OCI-LY1 (cell line): ENCODE results near the gene SLC6A3.

Experiments used
- H2AFZ ChIP-seq: fragments of 200-600 bp; sonication (generic), shearing (Covaris generic); 2 replicates; pipeline ENCODE4 v1.6.0; 2014; ENCODE audit warnings: antibody characterized with exemption, mild to moderate bottlenecking, low read length
- H3F3A ChIP-seq: fragments of 200-600 bp; sonication (generic), shearing (Covaris generic); 2 replicates; pipeline ENCODE4 v1.6.0; 2014; ENCODE audit warnings: mild to moderate bottlenecking, antibody characterized with exemption, low read length, moderate library complexity; ENCODE audit not compliant: insufficient read depth
- H3K27ac ChIP-seq: fragments of 200-600 bp; sonication (generic); 2 replicates; pipeline ENCODE4 v1.5.1; 2014; ENCODE audit warnings: low read length, mixed run types, mild to moderate bottlenecking, low read depth; ENCODE audit not compliant: poor library complexity, severe bottlenecking
- H3K27me3 ChIP-seq: fragments of 200-600 bp; sonication (generic); 2 replicates; pipeline ENCODE4 v1.6.0; 2014; ENCODE audit warnings: antibody characterized with exemption, mild to moderate bottlenecking, low read length, moderate library complexity; ENCODE audit not compliant: insufficient read depth
- H3K36me3 ChIP-seq: fragments of 200-600 bp; sonication (generic); 2 replicates; pipeline ENCODE4 v1.6.1; 2014; ENCODE audit warnings: mild to moderate bottlenecking, antibody characterized with exemption, low read length, moderate library complexity, mixed read lengths; ENCODE audit not compliant: insufficient read depth
- H3K4me1 ChIP-seq: fragments of 200-600 bp; sonication (generic); 2 replicates; pipeline ENCODE4 v1.5.1; 2014; ENCODE audit warnings: mild to moderate bottlenecking, low read length, moderate library complexity; ENCODE audit not compliant: insufficient read depth, severe bottlenecking
- H3K4me2 ChIP-seq: fragments of 200-600 bp; sonication (generic), shearing (Covaris generic); 2 replicates; pipeline ENCODE4 v1.6.1; 2014; ENCODE audit warnings: low read length
- H3K4me3 ChIP-seq: fragments of 200-600 bp; sonication (generic); 2 replicates; pipeline ENCODE4 v1.5.1; 2014; ENCODE audit warnings: low read length, low read depth, mild to moderate bottlenecking, mixed read lengths; ENCODE audit not compliant: poor library complexity, severe bottlenecking
- H3K79me2 ChIP-seq: fragments of 200-600 bp; shearing (Covaris generic); 2 replicates; pipeline ENCODE4 v1.6.1; 2016; ENCODE audit warnings: mixed run types, low read length, mixed read lengths; ENCODE audit not compliant: insufficient read depth
- H3K9ac ChIP-seq: fragments of 200-600 bp; sonication (generic), shearing (Covaris generic); 2 replicates; pipeline ENCODE4 v1.6.1; 2014; ENCODE audit warnings: mild to moderate bottlenecking, low read length, mixed read lengths
- H3K9me2 ChIP-seq: fragments of 200-600 bp; sonication (generic), shearing (Covaris generic); 2 replicates; pipeline ENCODE4 v1.6.1; 2014; ENCODE audit warnings: low read depth, mild to moderate bottlenecking, low read length, mixed read lengths
- H3K9me3 ChIP-seq: fragments of 200-600 bp; shearing (Covaris generic); 2 replicates; pipeline ENCODE4 v1.6.1; 2014; ENCODE audit warnings: low read length, mixed read lengths
- H4K20me1 ChIP-seq: fragments of 200-600 bp; sonication (generic), shearing (Covaris generic); 2 replicates; pipeline ENCODE4 v1.6.0; 2016; ENCODE audit warnings: mild to moderate bottlenecking, low read length; ENCODE audit not compliant: insufficient read depth
- EZH2 ChIP-seq: fragments of 200-600 bp; sonication (generic), shearing (Covaris generic); IDR thresholded peaks from 2 replicates; pipeline ENCODE4 v1.8.0; 2017; ENCODE audit warnings: borderline replicate concordance, mixed run types, mild to moderate bottlenecking, antibody characterized with exemption, low read length, moderate library complexity, mixed read lengths
- TF ChIP-seq, protein P1 (sequence below): fragments of 200-600 bp; sonication (generic), shearing (Covaris generic); IDR thresholded peaks from 2 replicates; pipeline ENCODE4 v1.5.1; 2017; ENCODE audit warnings: mild to moderate bottlenecking, antibody characterized with exemption, low read length, moderate library complexity, mixed read lengths

Gene SLC6A3

DNA sequence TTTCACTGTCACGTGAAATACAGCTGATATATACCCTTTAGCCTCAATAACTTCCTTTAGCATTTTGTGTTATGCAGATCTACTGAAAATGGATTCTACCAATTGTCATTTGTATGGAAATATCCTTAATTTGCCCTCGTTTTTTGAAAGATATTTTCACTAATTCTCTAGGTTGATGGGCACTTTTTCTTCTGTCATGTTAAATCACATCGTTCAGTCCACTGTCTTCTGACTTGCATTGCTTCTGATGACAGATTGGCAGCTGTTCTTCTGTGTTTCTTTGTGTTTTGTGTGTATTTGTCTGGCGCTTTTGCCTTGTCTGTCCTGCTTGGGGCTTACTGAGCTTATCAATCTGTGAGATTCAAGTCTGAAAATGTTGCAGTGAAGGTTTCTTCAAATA is 90.7 kb downstream of the SLC6A3 start:
- peaks cover 13% of the 10 kb centered on the region; the same call in 1 of the 2 replicates for H3K27me3 ChIP-seq

DNA sequence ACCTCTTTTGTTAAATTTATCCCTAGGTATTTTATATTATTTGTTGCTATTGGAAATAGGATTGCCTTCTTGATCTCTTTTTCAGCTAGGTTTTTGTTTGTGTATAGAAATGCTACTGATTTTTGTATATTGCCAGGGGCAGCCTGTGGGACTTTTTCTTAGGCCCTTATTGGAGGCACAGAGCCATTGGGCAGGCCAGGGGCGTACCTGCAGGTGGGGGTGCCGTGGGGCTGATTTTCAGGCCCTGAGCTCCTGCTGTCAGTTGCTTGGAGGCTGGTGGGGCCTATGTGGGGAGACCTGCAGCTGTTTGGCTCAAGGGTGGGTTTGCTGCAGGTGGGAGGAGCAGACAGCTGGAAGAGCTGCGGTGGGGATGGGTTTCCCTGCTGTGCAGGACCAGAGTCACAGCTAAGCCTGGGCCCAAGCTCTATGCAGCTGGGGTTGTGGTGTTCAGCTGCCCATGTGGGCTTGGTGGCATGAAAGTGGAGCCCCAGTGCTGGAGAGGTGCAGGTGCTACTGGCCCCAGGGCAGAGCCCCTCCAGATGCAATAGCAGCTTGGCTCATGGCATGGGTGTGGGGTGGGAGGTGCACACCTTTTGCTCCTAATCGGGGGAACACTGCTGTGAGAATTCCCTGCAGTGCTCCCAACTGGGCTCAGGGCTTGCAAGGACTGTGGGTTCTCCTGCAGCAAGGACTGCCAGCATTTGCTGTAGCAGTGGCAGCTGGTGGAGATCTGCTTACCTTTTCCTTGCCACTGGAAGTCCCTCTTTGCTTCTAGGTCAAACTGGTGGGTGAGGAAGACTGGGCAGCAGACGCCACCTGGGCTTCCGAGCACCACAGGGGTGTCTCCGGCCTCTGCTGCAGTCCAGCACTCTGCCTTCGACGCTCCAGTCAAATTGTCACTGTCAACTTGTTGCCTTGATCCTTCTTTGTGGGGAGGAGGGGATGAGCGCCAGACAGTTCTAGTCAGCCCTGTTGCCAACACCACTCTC is 92.7 kb downstream of the SLC6A3 start:
- H3K4me1 ChIP-seq = no peaks in the 10 kb centered on the region
- peaks cover 13% of the 10 kb centered on the region; the same call in 1 of the 2 replicates for H3K27me3 ChIP-seq
- no peak overlapping the region for H3K9ac ChIP-seq
- no peaks in the 10 kb centered on the region for H3K9me2 ChIP-seq
- no peak overlapping the region for H2AFZ ChIP-seq
- H3K79me2 ChIP-seq = no peaks in the 10 kb centered on the region
- no peaks in the 10 kb centered on the region for H3K36me3 ChIP-seq
- no peak overlapping the region for H3K27ac ChIP-seq
- H3K4me3 ChIP-seq = no peak overlapping the region
- TF ChIP-seq EZH2 = no peak
- TF ChIP-seq, protein P1, sequence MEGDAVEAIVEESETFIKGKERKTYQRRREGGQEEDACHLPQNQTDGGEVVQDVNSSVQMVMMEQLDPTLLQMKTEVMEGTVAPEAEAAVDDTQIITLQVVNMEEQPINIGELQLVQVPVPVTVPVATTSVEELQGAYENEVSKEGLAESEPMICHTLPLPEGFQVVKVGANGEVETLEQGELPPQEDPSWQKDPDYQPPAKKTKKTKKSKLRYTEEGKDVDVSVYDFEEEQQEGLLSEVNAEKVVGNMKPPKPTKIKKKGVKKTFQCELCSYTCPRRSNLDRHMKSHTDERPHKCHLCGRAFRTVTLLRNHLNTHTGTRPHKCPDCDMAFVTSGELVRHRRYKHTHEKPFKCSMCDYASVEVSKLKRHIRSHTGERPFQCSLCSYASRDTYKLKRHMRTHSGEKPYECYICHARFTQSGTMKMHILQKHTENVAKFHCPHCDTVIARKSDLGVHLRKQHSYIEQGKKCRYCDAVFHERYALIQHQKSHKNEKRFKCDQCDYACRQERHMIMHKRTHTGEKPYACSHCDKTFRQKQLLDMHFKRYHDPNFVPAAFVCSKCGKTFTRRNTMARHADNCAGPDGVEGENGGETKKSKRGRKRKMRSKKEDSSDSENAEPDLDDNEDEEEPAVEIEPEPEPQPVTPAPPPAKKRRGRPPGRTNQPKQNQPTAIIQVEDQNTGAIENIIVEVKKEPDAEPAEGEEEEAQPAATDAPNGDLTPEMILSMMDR = no peak
- no peaks in the 10 kb centered on the region for H4K20me1 ChIP-seq
- no peak overlapping the region for H3K4me2 ChIP-seq
- no peaks in the 10 kb centered on the region for H3K9me3 ChIP-seq
- H3F3A ChIP-seq = no peaks in the 10 kb centered on the region

More for the DNA sequence above, 90.7 kb downstream of the SLC6A3 start:
- Histone ChIP-seq H3K9me3 (no peaks in the 10 kb centered on the region), H3K9me2 (no peaks in the 10 kb centered on the region), H4K20me1 (no peaks in the 10 kb centered on the region), H3K79me2 (no peaks in the 10 kb centered on the region), H3F3A (no peaks in the 10 kb centered on the region), H3K4me2 (no peak overlapping the region), H3K4me1 (no peaks in the 10 kb centered on the region), H2AFZ (no peak overlapping the region), H3K9ac (no peak overlapping the region), H3K36me3 (no peaks in the 10 kb centered on the region), H3K27ac (no peak overlapping the region), H3K4me3 (no peak overlapping the region)
- TF ChIP-seq, protein P1 = no peak
- no peak for TF ChIP-seq EZH2

DNA sequence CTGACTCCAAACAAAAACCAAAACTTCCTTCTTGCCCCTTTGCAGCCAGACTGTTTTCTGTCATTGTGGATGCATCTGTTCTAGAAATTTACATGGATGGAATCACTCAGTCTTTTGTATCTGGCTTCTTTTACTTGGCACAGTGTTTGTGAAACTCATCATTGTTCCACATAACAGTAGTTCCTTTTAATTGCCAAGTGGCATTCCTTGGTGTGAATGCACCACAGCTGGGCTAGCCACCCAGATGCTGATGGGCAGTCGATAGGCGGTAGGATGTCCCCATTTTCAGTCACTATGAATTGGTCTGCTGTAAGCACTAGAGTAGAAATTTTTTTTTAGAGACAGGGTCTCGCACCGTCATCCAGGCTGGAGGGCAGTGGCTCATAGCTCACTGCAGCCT is 94.1 kb downstream of the SLC6A3 start:
- Histone ChIP-seq H3K4me1 (peaks cover under 1% of the 10 kb centered on the region), H3K9ac (no peak overlapping the region), H3K9me2 (no peaks in the 10 kb centered on the region), H3K27ac (no peak overlapping the region), H3K36me3 (no peaks in the 10 kb centered on the region), H4K20me1 (no peaks in the 10 kb centered on the region), H3K4me2 (no peak overlapping the region), H2AFZ (no peak overlapping the region), H3F3A (no peaks in the 10 kb centered on the region), H3K79me2 (no peaks in the 10 kb centered on the region), H3K27me3 (peaks cover 13% of the 10 kb centered on the region; the same call in 1 of the 2 replicates), H3K4me3 (no peak overlapping the region), H3K9me3 (no peaks in the 10 kb centered on the region)
- TF ChIP-seq, protein P1 = no peak
- TF ChIP-seq EZH2 = no peak
